ENCODE results near the gene LMF1. TPM values are rescaled to one million over a fixed set of nuclear protein-coding genes. Genes with fewer than 3 reads are reported as not detected.

LMF1 gene
- total and polyA plus RNA-seq, 9 of the 15 experiments (the other 6 are each of a cell fraction or from before 2014, with no cell fraction given): 0.11 to 1.6 (median 0.55) TPM; not detected in 1

DNA sequence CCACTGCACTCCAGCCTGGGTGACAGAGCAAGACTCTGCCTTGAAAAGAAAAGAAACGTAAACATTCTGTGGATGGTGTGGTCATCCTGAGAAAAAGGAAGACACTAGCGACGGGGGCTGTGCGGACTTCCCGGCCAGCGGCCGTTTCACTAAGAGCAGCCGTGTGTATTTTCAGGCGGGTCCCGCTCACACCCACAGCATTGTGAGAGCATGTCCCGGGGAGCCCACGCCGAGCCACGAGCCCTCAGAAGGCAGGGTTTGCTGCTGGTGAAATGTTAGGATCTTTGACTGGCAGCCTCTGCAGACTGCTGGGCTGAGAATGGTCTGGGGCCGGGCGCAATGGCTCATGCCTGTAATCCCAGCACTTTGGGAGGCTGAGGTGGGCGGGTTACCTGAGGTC, 40.3 kb downstream of the LMF1 start:
- intact Hi-C loops (cut with micrococcal nuclease): no loop called here
- no peaks in the 10 kb centered on the region; the same call in 1 of the 2 replicates for H3K9me3 ChIP-seq (replicated peaks; ENCODE audit: control insufficient read depth, insufficient read depth, low read depth, low read length)
- TF ChIP-seq NBN (IDR thresholded peaks at IDR 0.05; ENCODE audit: low read depth) (no peak), CCNT2 (IDR thresholded peaks at IDR 0.05; ENCODE audit: borderline replicate concordance, extremely low read depth, insufficient read length, low read depth, low read length) (no peak), BCOR (IDR thresholded peaks at IDR 0.05) (no peak), SIX5 (IDR thresholded peaks at IDR 0.05; ENCODE audit: borderline replicate concordance in 1 of 2, insufficient read depth in 1 of 2, low read depth in 1 of 2, low read length in 2 of 2) (no peak), MCM5 (IDR thresholded peaks at IDR 0.05; ENCODE audit: low read depth) (no peak), PHB2 (IDR thresholded peaks at IDR 0.05; ENCODE audit: low read depth) (no peak), ZNF143 (CRISPR knock-in tag; IDR thresholded peaks at IDR 0.05) (no peak), IRF2 (CRISPR knock-in tag; IDR thresholded peaks at IDR 0.05) (no peak), ZBTB17 (CRISPR knock-in tag; IDR thresholded peaks at IDR 0.05) (no peak)
- TF ChIP-seq, protein P1, sequence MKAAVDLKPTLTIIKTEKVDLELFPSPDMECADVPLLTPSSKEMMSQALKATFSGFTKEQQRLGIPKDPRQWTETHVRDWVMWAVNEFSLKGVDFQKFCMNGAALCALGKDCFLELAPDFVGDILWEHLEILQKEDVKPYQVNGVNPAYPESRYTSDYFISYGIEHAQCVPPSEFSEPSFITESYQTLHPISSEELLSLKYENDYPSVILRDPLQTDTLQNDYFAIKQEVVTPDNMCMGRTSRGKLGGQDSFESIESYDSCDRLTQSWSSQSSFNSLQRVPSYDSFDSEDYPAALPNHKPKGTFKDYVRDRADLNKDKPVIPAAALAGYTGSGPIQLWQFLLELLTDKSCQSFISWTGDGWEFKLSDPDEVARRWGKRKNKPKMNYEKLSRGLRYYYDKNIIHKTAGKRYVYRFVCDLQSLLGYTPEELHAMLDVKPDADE (conservative IDR thresholded peaks at IDR 0.05; ENCODE audit: control insufficient read depth, low read depth, low read length): no peak
- H3K9me1 ChIP-seq (ENCODE audit: control insufficient read depth, insufficient read depth, low read length): no peaks in the 10 kb centered on the region
- H3K27ac ChIP-seq (ENCODE audit: extremely low read depth, low read depth, low read length): no peak overlapping the region
- no peak for ATAC-seq
- H3K9ac ChIP-seq (ENCODE audit: insufficient read depth in 1 of 2, low read depth in 2 of 2, low read length in 2 of 2): no peak overlapping the region
- CTCF ChIA-PET (ENCODE audit: low intra/inter-chr PET ratio): no interaction called here
- no peaks in the 10 kb centered on the region for H3K36me3 ChIP-seq (ENCODE audit: control insufficient read depth, insufficient read depth, low read length)
- in situ Hi-C loops (cut with MboI): no loop called here
- POLR2A ChIA-PET: no interaction called here
- no peak for DNase-seq (ENCODE audit: extremely low read depth in 1 of 4, low spot score in 3 of 4)
- H3K27me3 ChIP-seq (ENCODE audit: control insufficient read depth in 2 of 2, insufficient read depth in 2 of 2, low read length in 2 of 2): peaks cover 44 to 93% of the 10 kb centered on the region in 2 experiments
- no TSS peak for BruUV-seq (replicated peaks)
- peaks cover 24% of the 10 kb centered on the region for H4K20me1 ChIP-seq (replicated peaks; ENCODE audit: control insufficient read depth, insufficient read depth, low read length)
- WGBS (ENCODE audit: insufficient coverage, low coverage, missing lambda C conversion rate): 12% methylated on average over 17 of the region's 17 CpGs
- no peak overlapping the region for H3K4me2 ChIP-seq (ENCODE audit: insufficient read depth, low read length)
- H3K4me3 ChIP-seq: no peak overlapping the region
- H3K4me1 ChIP-seq (replicated peaks in 1 of 2; ENCODE audit: control insufficient read depth in 2 of 2, insufficient read depth in 2 of 2, low read length in 2 of 2): peaks cover 0 to 7% of the 10 kb centered on the region in 2 experiments; a peak in 1 of 5 replicates
- H3K79me2 ChIP-seq (ENCODE audit: control insufficient read depth, insufficient read depth, low read length): no peaks in the 10 kb centered on the region
- no peak for FAIRE-seq
- no peak overlapping the region for H2AFZ ChIP-seq (ENCODE audit: low read depth, low read length)

Measured in K562 (cell line).